NCI-H1092 (cell line): ENCODE measurements around the gene GREB1L.
A peak's percentile ranks its signal among the peaks of the same experiment; 100 is the strongest.

ENCODE experiments used
- DNase-seq: peaks from one replicate; lab custom pipeline; 2025; lab: John Stamatoyannopoulos, UW

GREB1L gene

DNA sequence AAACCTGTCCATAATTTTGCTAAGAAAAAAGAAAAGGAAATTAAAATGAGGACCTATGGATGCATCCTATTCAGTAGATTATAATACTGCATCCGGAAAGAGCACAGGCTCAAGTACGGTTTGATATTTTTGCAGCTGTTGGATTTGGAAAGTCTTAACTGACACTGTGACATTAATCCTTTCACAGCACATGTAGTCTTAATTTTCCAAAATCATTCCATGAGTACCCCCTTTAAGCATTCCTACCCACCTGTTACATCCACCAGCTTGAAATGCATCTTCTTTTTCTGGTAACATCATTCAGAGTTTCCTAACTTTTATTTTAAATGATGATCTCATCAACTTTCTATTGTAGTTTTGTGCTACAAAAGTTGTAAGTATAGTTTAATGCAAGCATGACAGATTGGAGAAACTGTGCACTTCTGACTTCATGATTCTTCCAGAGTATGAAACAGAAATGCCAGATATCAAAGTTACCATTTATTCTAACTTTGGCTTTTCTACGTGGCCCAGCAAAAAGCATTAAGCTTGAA is 244.9 kb downstream of the GREB1L start:
- no peak for DNase-seq

DNA sequence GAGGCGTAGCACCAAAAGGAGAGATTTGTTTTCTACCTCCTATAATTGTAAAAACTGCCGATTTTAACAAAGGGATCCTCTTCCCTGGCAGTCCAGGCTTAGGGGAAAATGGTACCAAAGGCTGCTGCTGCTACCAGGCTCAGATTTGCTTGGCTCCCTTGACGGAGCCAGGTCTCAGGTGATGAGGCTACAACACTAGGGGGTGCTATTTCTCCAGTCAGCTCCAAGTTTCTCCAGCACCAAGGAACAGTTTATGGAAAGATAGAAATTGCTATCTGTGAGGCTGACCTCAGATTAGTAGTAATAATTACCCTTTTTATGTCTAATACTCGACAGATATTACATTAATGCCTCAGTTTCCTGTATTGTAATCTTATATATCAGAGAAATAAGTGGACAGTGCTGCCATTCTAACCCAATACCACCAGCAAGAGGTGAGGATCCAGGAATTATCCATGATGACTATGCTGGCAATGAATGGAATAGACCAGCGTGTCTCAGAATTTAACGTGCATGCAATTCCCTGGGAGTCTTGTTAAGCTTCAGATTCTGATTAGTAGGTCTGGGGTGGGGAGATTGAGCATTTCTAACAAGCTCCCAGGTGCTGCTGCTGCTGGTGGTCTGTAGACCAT is 247.2 kb downstream of the GREB1L start:
- DNase-seq: peak; percentile 54

DNA sequence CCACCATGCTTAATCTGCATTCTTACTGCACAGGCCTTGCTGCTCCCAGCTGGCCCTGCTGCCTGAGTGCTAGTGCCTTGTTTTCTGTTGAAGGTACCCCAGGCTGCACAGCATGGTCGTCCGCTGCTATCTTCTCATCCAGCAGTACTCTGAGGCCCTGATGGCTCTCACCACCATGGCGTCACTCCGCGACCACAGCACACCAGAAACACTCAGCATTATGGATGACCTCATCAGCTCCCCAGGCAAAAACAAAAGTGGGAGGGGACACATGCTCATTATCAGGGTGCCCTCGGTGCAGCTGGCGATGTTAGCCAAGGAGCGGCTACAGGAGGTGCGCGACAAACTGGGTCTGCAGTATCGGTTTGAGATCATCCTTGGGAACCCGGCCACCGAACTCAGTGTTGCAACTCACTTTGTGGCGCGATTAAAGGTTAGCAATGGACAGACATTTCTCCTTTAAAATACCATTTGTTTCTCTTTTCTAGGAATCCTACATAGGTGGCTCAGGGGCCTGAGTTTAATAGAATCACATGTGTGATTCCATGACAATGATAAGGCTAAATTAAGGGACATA is 248.0 kb downstream of the GREB1L start:
- DNase-seq: no peak

DNA sequence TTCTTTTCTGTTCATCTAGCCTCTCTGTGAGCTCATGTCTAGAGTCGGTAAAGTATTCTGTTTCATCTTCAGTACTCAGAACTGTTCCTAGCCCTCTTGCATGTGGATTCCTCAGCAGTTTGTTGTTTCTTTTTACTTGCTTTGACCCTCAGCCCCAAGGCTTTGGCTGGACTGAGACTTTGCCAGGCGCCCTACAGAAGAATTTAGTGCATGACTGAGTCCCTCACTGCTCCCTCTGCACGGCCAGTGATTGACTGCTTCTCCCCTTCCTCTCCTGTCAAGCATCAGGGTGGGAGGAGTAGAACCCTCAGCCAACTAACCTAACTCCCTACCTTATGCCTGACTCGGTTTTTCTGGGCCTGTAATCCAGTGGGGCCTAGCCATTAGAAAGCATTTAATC is 248.7 kb downstream of the GREB1L start:
- no peak for DNase-seq

DNA sequence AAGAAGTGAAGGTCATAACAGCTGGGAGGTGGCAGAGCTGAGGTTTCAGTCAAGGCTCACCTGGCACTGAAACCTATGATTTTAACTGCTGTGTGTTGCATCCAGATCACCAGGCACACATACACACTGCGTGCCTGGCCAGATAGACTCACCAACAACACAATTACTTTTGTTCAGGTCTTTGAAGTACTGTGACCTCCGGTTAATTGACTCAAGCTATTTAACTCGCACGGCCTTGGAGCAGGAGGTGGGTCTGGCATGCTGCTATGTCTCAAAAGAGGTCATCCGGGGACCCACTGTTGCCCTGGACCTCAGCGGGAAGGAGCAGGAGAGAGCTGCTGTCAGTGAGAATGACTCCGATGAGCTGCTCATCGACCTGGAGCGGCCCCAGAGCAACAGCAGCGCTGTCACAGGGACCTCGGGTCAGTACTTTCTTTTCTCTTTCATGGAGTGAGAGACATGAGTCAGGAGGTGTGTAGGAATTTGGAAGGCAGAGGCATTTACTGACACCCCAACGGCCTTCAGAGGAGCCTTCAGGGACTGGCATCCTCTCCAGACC is 254.3 kb downstream of the GREB1L start:
- no peak for DNase-seq

DNA sequence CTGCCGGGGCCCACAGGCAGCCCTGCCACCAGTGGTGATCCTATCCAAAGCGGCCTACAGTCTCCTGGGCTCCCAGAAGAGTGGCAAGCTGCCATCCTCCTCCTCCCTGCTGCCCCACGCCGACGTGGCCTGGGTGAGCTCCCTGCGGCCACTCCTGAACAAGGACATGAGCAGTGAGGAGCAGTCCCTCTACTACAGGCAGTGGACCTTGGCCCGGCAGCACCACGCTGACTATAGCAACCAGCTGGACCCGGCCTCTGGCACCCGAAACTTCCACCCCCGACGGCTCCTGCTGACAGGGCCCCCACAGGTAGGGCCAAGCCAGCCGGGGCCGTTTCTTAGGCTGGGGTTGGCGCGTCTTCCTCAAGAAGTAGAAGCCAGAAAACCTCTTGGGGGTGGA is 258.0 kb downstream of the GREB1L start:
- DNase-seq: no peak

DNA sequence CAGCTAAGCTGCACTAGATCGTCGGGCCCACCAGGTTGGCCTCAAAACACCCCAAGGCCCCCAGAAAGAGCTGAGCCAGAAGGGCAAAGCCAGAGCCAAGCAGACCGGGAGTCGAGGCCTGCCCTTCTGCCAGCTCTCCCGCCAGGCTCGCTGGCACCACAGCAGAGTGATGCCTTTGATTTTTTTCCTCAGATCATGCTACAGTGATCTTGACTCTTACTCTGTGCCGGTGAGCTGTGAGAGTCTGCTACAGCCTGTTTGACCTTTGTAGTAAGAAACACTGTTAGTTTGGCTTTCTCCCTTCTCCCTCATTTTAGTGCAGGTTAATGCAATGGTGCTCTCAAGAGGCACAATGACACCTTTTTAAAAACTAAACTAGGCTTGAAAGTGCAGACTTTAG is 260.6 kb downstream of the GREB1L start:
- no peak for DNase-seq

DNA sequence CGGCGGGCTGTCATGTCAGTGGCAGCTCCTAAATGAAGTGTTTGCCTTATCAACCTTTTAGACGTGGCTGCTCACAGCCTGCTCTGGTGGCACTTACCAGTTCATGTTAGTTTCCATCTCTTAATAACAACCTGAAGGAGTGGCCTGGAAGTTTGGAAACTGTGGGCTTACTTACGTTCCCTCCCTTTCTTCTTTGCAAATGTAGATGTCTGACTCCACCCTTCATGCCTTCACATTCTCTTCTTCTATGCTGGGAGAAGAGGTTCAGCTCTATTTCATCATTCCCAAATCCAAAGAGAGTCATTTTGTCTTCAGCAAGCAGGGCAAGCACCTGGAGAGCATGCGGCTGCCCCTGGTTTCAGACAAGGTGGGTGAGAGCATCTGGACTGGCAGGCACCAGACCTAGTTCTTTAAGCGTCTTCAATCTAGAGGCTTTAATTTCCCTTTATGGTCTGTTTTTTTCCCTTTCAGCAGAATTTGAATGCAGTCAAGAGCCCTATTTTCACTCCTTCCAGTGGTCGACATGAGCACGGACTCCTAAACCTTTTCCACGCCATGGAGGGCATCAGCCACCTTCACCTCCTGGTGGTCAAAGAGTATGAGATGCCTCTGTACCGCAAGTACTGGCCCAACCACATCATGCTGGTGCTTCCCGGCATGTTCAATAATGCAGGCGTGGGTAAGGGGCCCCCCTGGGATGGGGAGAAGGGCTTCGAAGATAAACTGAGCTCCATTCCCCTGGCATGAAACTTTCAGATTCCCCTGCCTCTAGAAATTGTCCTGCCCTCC is 266.1 kb downstream of the GREB1L start:
- DNase-seq: no peak

DNA sequence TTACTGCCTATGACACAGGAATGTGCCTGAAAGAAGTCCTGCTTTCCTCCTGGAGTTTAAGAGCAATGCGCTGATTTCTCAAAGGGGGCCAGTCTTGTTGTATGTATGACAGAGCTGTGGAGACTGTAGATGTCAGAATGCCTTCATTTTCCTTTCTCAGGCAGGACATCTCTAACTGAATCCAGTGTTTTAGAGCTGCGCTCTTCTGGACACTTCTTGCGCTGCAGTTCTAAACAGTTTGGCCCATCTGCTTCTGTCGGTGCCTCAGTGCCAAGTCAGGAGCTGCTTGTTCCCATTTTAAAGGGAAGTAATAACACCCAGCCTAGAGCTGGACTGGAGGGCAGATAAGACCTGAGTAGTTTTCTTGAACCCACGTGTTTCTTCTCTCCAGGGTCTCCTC is 267.0 kb downstream of the GREB1L start:
- DNase-seq: no peak

DNA sequence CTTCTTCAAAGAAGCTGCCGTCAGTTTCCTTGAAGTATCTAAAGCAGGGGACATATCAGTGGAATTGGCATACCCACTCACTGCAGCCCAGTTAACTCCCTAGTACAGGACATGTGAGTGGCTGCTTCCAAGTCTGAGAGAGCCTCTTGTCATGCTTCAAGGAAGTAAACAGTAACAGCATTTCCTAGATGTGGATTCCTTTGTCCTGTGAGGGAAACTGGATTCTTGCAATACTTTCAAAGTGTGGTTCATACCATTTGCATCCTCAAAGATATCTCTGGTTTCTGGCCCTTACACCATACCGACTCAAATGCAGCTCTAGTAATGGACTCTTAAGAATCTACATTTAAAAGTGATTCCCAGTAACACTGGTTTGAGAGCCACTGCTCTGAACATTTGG is 271.3 kb downstream of the GREB1L start:
- DNase-seq: no peak

DNA sequence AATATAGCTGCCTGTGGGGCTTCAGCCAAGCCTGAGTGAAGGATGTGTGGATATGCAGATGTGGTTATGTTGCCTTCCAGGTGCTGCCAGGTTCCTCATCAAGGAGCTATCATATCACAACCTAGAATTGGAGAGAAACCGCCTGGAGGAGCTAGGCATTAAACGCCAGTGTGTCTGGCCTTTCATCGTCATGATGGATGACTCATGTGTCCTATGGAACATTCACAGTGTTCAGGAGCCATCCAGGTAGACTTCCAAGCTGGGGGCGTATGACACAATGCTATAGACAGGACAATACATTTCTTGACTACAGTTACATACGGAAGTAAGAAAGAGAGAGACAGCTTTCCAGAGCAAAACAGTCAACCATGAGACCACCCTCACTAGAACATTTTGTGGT is 271.7 kb downstream of the GREB1L start:
- DNase-seq: no peak

DNA sequence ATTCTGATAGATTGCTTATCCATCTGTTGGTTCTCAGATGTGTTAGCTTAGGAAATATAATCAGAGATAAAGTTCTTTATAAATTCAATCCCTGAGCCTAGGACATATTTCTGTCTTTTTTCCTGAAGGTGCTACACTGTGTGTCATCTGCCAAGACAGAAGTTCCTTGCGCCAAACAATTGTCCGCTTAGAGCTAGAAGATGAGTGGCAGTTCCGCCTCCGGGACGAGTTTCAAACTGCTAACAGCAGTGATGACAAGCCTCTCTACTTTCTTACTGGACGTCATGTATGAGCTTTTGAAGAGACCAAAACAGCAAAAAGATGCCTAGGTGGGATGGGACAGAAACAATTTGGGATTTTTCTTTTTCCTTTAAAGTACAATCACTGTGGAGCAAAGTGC is 280.5 kb downstream of the GREB1L start:
- DNase-seq: no peak

DNA sequence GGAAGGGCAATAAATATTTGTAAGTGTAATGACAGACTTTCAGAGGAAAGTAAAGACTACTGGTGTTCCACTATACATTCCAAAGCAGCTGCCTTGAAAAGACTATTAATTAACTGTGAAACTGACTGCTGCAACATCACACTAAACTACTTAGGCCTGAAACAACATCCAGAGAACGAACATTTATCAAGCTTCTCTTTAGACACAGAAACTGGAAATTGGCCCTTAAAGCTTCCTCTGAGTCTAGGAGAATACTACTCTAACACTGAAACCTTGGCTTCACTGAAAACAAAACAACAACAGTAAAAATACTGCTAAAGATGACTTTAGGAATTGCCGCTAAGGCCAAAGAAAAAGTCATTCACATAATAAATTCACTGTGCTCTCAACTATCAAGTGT is 283.9 kb downstream of the GREB1L start:
- DNase-seq: no peak

DNA sequence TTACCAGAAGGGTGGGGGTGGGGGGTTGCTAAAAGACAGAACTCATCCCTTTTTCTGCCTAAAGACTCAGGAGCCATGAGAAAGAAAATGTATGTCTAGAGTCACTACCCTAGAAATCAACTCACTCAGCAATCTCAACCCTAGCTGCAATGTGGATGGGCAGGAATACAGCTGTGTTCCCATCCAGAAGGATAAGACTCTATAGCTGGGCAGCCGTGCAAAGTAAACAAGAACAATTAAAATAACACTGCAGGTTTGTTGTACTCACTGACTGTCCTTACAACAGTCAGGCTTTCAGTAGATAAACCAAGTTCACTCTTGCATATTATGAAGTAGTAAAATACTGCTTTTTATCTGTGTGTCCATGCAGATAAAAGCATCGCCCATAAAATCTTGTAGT is 284.4 kb downstream of the GREB1L start:
- no peak for DNase-seq

DNA sequence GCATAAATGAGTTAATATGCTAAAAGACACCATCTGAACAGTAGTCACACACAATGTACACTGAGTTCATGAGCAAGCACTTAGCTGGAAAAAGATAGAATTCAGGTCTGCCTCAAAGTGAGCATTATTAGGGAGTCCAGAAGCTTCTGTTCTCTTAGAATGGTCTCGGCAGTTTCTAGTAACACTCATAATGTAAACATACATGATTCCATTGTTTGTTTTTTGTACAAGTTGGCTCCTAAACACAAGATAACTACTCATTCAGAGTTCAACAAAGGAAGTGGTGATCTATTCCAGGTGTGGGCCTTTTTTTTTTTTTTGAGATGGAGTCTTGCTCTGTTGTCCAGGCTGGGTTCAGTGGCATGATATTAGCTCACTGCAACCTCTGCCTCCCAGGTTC is 292.3 kb downstream of the GREB1L start:
- no peak for DNase-seq

DNA sequence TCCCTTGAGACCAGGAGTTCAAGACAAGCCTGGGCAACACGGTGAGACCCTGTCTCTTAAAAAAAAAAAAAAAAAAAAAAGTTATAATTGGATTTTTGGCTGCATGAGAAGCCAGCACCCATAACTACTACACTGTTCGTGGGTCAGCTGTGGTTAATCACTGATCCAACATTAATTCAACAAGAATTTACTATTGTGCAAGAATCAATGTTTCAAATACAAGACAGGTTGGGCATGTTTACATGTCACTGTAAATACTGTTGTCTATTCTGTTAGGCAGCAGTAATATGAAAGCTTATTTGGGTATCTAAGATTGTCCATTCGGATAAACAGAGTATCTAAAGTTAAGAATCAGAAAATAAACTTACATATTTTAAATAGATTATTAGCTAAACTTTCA is 296.2 kb downstream of the GREB1L start:
- no peak for DNase-seq

DNA sequence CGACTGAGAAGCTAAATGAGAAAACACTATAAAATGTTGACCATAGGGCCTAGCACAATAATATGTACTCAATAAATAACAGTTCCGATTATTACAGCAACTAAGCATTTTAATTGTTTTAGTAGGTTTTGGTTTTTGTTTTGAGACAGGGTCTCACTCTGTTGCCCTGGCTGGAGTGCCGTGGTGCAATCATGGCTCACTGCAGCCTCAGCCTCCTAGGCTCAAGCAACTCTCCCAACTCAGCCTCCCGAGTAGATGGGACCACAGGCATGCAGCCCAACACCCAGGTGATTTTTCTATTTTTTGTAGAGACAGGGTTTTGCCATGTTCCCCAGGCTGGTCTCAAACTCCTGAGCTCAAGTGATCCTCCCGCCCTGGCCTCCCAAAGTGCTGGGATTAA is 304.4 kb downstream of the GREB1L start:
- no peak for DNase-seq

DNA sequence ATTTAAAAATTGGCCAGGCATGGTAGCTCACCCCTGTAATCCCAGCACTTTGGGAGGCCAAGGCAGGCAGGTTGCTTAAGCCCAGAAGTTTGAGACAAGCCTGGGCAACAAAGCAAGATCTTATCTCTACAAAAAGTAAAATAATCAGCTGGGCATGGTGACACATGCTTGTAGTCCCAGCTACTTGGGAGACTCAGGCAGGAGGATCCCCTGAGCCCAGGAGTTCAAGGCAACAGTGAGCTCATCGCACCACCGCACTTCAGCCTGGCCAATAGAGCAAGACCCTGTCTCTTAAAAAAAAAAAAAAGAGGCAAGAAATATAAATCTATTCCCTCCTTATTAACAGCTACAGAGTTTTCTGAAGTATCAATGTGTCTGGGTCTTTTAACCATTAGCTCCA is 306.6 kb downstream of the GREB1L start:
- no peak for DNase-seq

DNA sequence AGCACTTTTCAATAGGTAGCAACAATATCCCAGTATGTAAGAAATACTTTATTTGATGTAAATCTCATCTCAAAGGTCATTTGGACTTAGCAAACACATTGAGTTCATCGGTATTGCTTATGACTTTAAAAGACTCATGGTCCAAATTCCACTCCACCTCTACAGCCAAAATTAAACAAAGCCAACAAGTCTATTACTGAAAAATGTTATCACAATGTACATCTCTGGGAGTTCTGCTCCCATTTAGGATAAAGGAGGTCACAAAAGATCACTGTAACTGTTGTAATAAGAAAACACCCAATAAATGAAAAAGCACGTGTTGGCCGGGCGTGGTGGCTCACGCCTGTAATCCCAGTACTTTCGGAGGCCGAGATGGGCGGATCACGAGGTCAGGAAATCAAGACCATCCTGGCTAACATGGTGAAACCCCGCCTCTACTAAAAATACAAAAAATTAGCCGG is 308.5 kb downstream of the GREB1L start:
- no peak for DNase-seq

DNA sequence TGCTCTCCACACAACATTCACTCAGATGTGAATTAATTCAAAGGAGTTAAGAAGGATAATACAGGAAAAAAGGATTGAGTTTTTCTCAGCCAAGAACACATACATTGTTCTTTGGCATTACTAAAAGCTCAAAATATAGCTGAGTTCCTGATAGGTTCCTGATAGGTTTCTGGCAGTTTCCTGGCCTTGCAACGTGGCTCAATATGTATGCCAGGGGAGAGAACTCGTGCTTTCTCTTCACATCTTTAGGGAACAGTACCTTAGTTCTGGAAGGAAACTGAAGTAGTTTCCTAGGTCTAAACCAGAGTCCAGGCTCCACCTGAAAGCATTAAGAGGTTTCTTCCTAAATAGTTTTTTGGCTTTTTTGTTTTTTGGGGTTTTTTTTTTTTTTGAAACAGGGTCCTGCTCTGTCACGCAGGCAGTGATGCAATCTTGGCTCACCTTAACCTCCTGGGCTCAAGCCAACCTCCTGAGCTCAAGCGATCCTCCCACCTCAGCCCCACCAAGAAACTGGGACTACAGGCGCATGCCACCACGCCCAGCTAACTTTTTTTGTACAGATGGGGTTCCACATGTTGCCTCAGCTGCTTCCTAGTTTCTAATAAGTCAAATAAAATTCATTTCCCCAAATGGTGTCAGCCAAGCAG is 315.7 kb downstream of the GREB1L start:
- DNase-seq: no peak

DNA sequence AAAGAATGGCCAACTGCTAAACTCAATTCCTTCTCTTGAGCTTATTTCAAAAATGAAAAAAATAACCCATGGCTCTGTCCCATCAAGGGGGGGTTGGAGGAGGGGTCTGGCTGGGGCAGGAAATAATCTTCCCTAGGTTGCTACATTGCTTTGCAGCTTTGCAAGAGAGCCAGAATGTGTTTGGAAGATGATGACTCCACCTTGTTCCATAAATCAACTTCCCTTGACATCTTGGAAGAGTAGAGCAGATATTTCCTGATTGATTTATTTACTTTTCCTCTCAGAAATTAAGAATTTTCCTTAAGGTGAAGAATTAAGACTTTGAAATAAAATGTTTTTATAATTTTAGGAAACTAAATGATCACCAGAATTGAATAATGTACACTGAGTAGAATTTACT is 317.2 kb downstream of the GREB1L start:
- no peak for DNase-seq

DNA sequence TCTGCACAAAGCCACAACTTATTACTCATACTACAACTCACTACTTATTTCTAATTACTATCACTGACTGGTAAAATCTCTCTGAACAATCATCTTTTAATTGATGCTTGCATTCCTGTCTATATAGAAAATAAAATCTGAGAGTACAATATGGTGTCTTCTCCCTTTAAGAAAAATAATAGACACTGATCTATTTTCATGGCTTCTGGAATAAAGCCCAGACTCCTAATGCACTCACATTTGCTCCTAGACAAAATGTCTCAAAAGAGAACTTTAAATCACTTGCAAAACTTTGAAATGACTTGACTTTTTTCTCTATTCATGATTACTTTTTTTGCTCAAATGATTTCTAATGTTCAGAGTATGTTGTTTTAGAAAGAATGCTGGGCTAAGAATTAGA is 329.7 kb downstream of the GREB1L start:
- DNase-seq: no peak
